ENCODE results near the gene RNF220. TPM values are rescaled to one million over a fixed set of nuclear protein-coding genes. Genes with fewer than 3 reads are reported as not detected.
"Not testable (repeated sequence)": the region's sequence is repeated elsewhere in the genome, so short reads cannot be mapped to it uniquely, and the experiment has no call there.

Gene RNF220
- total RNA-seq, 1 donor from 2014 or later: 60.0 TPM

GRCh38 chr1:44650159-44650831 is 245.2 kb downstream of the RNF220 start:
- intact Hi-C loops (cut with DNase I): no loop called here
- ATAC-seq: no peak
- no peak for DNase-seq (ENCODE audit: low spot score)

- no peak for DNase-seq (ENCODE audit: low spot score)
- intact Hi-C loops (cut with DNase I): no loop called here
- ATAC-seq: no peak
Observed at GRCh38 chr1:44651069-44651468, 246.0 kb downstream of the RNF220 start.

- DNase-seq (ENCODE audit: low spot score) (peak; percentile 89), ATAC-seq (peak; percentile 92)
- intact Hi-C loops (cut with DNase I): no loop called here
Observed at GRCh38 chr1:44652445-44653106, 247.5 kb downstream of the RNF220 start.

- intact Hi-C loops (cut with DNase I): no loop called here
- ATAC-seq (no peak), DNase-seq (ENCODE audit: low spot score) (no peak)
Observed at GRCh38 chr1:44653107-44653964, 248.3 kb downstream of the RNF220 start.

GRCh38 chr1:44654621-44655187 is 249.6 kb downstream of the RNF220 start:
- DNase-seq (ENCODE audit: low spot score) (no peak), ATAC-seq (no peak)
- intact Hi-C loops (cut with DNase I): no loop called here

- intact Hi-C loops (cut with DNase I): no loop called here
- ATAC-seq (peak; percentile 27), DNase-seq (ENCODE audit: low spot score) (no peak)
Observed at GRCh38 chr1:44655609-44656008, 250.6 kb downstream of the RNF220 start.

GRCh38 chr1:44659566-44659965 is 254.5 kb downstream of the RNF220 start:
- intact Hi-C loops (cut with DNase I): no loop called here
- DNase-seq (ENCODE audit: low spot score) (no peak), ATAC-seq (no peak)

GRCh38 chr1:44660176-44660575 is 255.1 kb downstream of the RNF220 start:
- intact Hi-C loops (cut with DNase I): no loop called here
- DNase-seq (ENCODE audit: low spot score) (no peak), ATAC-seq (peak; percentile 74)

GRCh38 chr1:44661781-44662682 is 257.0 kb downstream of the RNF220 start:
- ATAC-seq (no peak), DNase-seq (ENCODE audit: low spot score) (no peak)
- intact Hi-C loops (cut with DNase I): no loop called here

- intact Hi-C loops (cut with DNase I): no loop called here
- ATAC-seq (no peak), DNase-seq (ENCODE audit: low spot score) (no peak)
Observed at GRCh38 chr1:44662683-44663030, 257.6 kb downstream of the RNF220 start.

GRCh38 chr1:44663417-44663816 is 258.4 kb downstream of the RNF220 start:
- ATAC-seq: no peak
- DNase-seq (ENCODE audit: low spot score): no peak
- intact Hi-C loops (cut with DNase I): no loop called here

- intact Hi-C loops (cut with DNase I): no loop called here
- ATAC-seq (no peak), DNase-seq (ENCODE audit: low spot score) (no peak)
Observed at GRCh38 chr1:44664730-44665370, 259.8 kb downstream of the RNF220 start.

GRCh38 chr1:44666719-44667118 is 261.7 kb downstream of the RNF220 start:
- DNase-seq (ENCODE audit: low spot score); ATAC-seq; intact Hi-C loops (cut with DNase I): not testable (repeated sequence)

GRCh38 chr1:44670751-44671640 is 265.9 kb downstream of the RNF220 start:
- intact Hi-C loops (cut with DNase I): no loop called here
- ATAC-seq (no peak), DNase-seq (ENCODE audit: low spot score) (peak; percentile 54)

- intact Hi-C loops (cut with DNase I): no loop called here
- DNase-seq (ENCODE audit: low spot score): peak; percentile 56
- ATAC-seq: no peak
Observed at GRCh38 chr1:44672254-44672955, 267.4 kb downstream of the RNF220 start.

GRCh38 chr1:44672961-44673674 is 268.1 kb downstream of the RNF220 start:
- ATAC-seq: no peak
- intact Hi-C loops (cut with DNase I): no loop called here
- peak; percentile 56 for DNase-seq (ENCODE audit: low spot score)
